Measurements from ENCODE around the gene NCOA7.

- TF ChIP-seq CTCF (IDR thresholded peaks at IDR 0.05), result no peak
- TF ChIP-seq POLR2AphosphoS5 (IDR thresholded peaks at IDR 0.05), result no peak
Measured at GRCh38 chr6:125855783-125856182, 65.0 kb downstream of the NCOA7 start.
